T-helper 1 cell treated with Interleukin-12 subunit alpha and Interleukin-12 subunit beta and Interleukin-4 antibody, amounts not matched to agents 30 μg/mL and 1 μg/mL, for 36 hours (primary cell): ENCODE data around the gene RAB6B.

Source experiments
- H3K27ac Mint-ChIP-seq: one replicate; pipeline ENCODE4 v1.8.0; 2021; ENCODE audit warnings: mild to moderate bottlenecking, mixed read lengths
- H3K27me3 Mint-ChIP-seq: one replicate; pipeline ENCODE4 v1.8.0; 2021; ENCODE audit warnings: low read depth, mixed read lengths
- H3K36me3 Mint-ChIP-seq: one replicate; pipeline ENCODE4 v1.8.0; 2021; ENCODE audit warnings: low read depth, mixed read lengths
- H3K4me1 Mint-ChIP-seq: one replicate; pipeline ENCODE4 v1.8.0; 2021; ENCODE audit warnings: low read depth, mixed read lengths
- H3K4me3 Mint-ChIP-seq: one replicate; pipeline ENCODE4 v1.8.0; 2021; ENCODE audit warnings: mild to moderate bottlenecking, moderate library complexity, mixed read lengths
- H3K9me3 Mint-ChIP-seq: one replicate; pipeline ENCODE4 v1.8.0; 2021; ENCODE audit warnings: mixed read lengths

RAB6B gene

DNA sequence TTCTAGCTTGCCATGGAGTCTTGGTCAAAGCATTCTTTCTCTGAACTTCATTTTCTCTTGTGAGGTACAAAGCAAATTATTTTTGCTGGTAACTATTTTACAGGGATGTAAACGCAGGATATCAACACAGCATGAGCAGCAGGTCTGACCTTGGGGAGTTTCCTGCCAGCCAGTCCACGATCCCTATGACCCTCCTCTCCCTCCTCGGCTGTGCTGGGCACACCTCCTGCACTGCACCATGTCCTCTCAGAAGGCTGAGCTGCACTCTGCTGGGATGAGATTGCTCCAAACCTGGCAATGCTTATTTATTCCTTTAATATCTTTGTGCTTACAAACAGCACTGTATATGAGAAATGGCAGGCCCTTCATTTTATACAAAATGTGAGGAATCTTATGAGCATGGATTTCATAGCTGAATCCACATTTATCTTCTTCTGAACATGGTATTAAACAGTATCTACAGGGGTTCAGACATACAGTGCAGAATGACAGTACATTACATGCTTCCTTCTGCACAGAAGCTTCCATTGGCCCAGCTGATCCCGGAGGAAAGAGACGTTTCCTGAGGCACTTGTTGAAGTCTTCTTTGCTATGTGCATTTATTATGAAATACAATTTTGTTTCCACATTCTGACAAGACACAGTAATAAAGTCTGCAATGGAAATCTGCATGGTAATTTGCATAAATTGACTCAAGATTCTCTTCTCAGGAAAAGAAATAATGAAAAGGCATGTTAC, 41.2 kb downstream of the RAB6B start:
- no peaks in the 10 kb centered on the region for H3K36me3 Mint-ChIP-seq
- H3K27me3 Mint-ChIP-seq = peaks cover 4% of the 10 kb centered on the region
- no peak overlapping the region for H3K4me3 Mint-ChIP-seq
- no peaks in the 10 kb centered on the region for H3K4me1 Mint-ChIP-seq
- H3K27ac Mint-ChIP-seq = no peak overlapping the region
- H3K9me3 Mint-ChIP-seq = no peaks in the 10 kb centered on the region

DNA sequence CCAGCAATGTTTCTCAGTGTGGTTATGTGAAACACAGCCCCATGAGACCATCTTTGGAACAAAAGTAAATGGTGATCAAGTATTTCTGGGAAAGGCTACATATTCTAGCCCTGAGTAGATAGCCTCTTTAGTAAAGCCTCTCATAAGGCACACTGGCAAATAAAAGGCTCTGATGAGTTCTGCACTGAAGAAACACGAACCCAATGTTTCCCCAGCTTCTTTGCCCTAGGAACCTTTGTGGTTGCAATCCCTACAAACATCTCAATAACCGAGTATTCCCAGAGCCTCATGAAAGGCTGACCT, 41.8 kb downstream of the RAB6B start:
- Mint-ChIP-seq H3K36me3 (no peaks in the 10 kb centered on the region), H3K4me1 (no peaks in the 10 kb centered on the region), H3K4me3 (no peak overlapping the region), H3K9me3 (no peaks in the 10 kb centered on the region), H3K27ac (no peak overlapping the region), H3K27me3 (peaks cover 8% of the 10 kb centered on the region)

DNA sequence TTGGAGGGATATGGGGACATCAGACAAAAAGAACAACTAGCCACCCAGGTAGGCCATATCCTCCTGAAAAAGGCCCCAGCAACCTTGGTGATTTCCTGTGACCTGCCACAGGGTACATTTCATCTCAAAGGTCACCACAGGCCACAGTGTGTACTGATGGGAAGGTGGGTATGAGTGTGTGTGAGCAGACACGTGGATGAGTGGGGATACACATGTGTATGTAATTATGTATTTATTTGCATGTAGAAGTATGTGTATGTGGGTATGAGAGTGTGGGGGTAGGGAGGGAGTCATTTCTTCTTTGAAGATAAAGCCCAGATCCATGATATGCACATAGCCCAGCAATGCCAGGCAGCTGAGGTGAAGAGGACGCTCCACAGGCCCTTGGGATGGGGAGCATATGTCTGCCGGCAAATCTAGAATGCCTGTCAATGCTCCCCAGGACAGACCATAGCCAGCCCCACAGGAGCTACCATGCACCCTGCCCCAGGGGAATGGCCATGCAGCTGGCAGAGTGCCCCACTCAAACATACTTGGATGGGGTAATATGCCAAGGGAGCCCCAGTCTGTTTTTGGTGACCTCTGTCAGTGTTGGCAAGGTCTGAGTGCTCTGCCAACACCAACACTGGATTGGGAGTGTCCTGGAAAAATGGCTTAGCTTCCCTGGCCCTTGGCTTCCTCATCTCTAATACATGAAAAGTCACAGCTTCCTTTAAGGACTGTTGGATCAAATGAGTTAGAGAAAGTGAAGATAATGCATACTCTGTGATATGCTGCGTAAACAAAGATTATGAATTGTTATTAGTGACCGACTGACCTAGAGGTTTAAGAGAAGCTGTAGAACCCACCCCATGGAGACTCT, 42.4 kb downstream of the RAB6B start:
- H3K4me3 Mint-ChIP-seq = no peak overlapping the region
- H3K4me1 Mint-ChIP-seq = no peaks in the 10 kb centered on the region
- H3K9me3 Mint-ChIP-seq = no peaks in the 10 kb centered on the region
- peaks cover 9% of the 10 kb centered on the region for H3K27me3 Mint-ChIP-seq
- no peak overlapping the region for H3K27ac Mint-ChIP-seq
- no peaks in the 10 kb centered on the region for H3K36me3 Mint-ChIP-seq

DNA sequence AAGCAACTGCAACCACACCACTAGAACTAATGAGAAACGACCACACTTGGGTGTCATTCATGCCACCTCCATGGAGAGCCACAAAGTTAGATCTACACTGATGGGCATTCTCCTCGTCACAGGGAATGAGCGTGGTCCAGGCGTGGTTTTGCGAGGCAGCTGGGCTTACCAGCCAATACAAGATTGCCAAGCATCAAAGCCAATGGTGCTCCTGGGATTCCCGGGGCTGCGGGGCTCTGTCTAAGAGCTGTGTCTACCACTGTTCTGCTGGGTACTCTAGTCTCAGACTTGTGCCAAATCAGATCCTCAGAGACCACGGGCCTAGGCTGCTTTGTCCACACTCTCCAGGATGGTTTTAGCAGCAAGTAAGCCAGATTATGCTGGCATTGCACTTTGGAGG, 43.8 kb downstream of the RAB6B start:
- no peaks in the 10 kb centered on the region for H3K36me3 Mint-ChIP-seq
- no peak overlapping the region for H3K27ac Mint-ChIP-seq
- H3K4me1 Mint-ChIP-seq = no peaks in the 10 kb centered on the region
- H3K9me3 Mint-ChIP-seq = no peaks in the 10 kb centered on the region
- H3K27me3 Mint-ChIP-seq = peaks cover 15% of the 10 kb centered on the region
- H3K4me3 Mint-ChIP-seq = no peak overlapping the region

DNA sequence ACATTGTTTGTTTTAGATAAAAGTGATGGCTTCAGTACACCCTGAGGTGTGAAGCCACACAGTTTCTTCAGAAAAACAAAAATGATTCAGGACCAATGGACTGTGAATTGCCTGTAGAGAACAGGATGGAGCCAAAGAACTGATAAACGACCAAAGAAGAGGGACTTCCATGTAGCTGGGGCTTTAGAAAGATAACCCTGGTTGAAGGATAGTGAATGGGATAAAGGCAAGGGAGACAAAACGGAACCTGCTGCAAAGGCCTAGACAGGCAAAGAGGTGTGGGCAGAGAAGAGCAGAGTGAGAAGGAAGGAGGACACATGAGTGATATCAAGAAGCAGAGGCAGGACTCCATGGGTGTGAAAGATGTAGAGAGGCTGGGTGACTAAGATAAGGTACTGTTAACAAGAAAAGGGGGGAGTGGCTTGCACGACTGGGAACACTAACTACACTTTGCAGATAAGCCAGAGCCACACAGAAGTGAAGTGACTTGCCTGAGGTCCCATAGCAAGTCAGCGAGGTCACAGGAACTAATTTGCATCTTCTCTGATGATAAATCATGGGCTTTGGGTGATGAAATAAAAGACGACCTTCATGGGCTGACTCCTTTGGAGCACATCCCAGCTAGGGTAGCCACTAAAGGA, 44.3 kb downstream of the RAB6B start:
- Mint-ChIP-seq H3K27ac (no peak overlapping the region), H3K9me3 (no peaks in the 10 kb centered on the region), H3K27me3 (peaks cover 17% of the 10 kb centered on the region), H3K4me1 (no peaks in the 10 kb centered on the region), H3K36me3 (no peaks in the 10 kb centered on the region), H3K4me3 (no peak overlapping the region)

DNA sequence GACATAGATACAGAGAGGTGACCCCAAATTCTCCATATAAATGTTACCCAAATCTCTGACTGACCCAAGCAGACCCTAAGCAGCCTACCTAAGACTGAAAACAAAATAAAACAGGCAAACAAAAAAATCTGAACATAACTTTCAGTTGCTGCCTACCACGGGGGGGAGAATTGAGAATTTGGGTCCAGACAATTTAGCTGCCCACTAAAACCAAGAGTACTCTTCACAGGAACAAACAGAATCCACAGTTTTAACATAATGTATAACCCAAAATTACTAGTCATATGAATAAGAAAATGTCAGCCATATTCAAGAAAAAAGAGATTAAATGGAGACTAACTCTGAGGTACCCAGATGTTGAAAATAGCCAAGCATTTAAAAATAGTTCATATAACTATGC, 45.6 kb downstream of the RAB6B start:
- H3K4me1 Mint-ChIP-seq = no peaks in the 10 kb centered on the region
- H3K27ac Mint-ChIP-seq = no peak overlapping the region
- peaks cover 19% of the 10 kb centered on the region for H3K27me3 Mint-ChIP-seq
- H3K36me3 Mint-ChIP-seq = no peaks in the 10 kb centered on the region
- no peaks in the 10 kb centered on the region for H3K9me3 Mint-ChIP-seq
- no peak overlapping the region for H3K4me3 Mint-ChIP-seq

DNA sequence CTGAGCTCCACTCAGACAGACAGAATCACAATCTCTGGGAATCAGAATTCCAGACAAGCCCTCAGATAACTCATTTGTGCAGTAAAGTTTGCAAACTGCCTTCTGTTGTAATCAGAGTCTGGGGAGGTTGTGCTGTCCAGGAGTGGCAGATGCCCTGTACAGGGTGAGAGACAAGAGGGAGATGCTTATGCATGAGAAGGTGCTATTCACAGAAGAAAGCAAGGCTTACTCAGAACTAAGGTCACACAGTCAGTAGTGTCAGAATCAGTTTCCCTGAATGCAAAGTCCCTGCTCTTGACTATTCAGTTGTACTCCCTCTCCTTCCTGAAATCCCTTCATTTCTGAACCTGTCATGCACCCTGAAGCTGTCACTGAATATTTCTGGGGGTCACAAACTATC, 46.3 kb downstream of the RAB6B start:
- Mint-ChIP-seq H3K27me3 (peaks cover 19% of the 10 kb centered on the region), H3K36me3 (no peaks in the 10 kb centered on the region), H3K4me1 (no peaks in the 10 kb centered on the region), H3K27ac (no peak overlapping the region), H3K9me3 (no peaks in the 10 kb centered on the region), H3K4me3 (no peak overlapping the region)

DNA sequence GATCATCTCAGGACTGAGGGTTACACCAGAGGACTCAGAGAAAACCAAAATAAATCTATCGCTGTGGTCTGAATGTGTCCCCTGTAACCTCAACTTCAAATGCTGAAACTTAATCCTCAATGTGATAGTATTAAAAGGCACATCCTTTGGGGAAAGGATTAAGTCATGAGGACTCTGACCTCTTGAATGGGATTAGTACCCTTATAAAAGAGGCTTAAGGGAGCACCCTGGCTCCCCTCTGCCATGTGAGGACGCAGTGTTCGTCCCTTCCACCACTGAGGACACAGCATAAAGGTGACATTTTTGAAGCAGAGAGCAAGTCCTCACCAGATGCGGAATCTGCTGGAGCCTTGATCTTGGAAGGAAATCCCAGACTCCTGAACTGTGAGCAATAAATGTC, 50.6 kb downstream of the RAB6B start:
- Mint-ChIP-seq H3K4me3 (no peak overlapping the region), H3K9me3 (no peaks in the 10 kb centered on the region), H3K36me3 (no peaks in the 10 kb centered on the region), H3K27ac (no peak overlapping the region), H3K27me3 (peaks cover 14% of the 10 kb centered on the region), H3K4me1 (no peaks in the 10 kb centered on the region)

DNA sequence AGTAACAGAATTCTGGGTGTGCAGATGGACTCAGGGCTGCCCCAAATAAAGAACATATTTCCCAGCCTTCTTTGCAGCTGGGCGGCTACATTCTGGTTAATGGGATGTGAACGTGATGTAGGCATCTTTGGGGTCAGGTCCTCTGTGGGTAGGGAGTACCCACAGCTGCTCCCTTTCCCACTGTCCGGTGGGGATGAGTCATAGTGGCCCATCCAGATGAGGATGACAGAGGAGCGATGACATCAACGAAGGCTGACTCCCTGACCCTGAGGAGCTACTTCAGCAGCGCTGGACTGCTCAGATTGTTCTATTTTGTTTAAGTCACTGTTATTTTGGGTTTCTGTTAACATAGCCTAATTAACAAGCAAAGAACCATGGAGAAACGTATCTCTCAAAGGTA, 52.0 kb downstream of the RAB6B start:
- H3K27ac Mint-ChIP-seq = no peak overlapping the region
- H3K4me1 Mint-ChIP-seq = no peaks in the 10 kb centered on the region
- no peaks in the 10 kb centered on the region for H3K36me3 Mint-ChIP-seq
- H3K27me3 Mint-ChIP-seq = peaks cover 10% of the 10 kb centered on the region
- H3K9me3 Mint-ChIP-seq = no peaks in the 10 kb centered on the region
- no peak overlapping the region for H3K4me3 Mint-ChIP-seq

DNA sequence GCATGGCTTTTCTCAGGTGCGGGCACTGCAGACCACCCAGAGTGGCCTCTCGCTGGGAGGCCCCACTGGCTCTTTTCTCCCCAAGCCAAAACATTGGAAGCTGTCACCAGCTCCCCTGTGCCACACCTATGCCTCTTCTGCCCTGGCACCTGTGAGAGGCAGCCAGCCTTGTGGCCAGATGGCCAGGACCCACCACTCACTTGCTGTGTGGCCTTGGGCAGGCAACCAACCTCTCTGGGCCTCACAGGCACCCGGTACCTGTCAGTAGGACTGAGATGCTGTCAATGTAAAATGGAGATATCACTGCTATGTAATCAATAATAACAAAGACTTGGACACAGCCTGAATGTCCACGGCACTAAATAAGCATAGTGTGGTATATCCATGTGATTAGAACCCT, 53.5 kb downstream of the RAB6B start:
- Mint-ChIP-seq H3K27ac (no peak overlapping the region), H3K9me3 (no peaks in the 10 kb centered on the region), H3K4me1 (no peaks in the 10 kb centered on the region), H3K4me3 (no peak overlapping the region), H3K36me3 (no peaks in the 10 kb centered on the region), H3K27me3 (peaks cover 4% of the 10 kb centered on the region)

DNA sequence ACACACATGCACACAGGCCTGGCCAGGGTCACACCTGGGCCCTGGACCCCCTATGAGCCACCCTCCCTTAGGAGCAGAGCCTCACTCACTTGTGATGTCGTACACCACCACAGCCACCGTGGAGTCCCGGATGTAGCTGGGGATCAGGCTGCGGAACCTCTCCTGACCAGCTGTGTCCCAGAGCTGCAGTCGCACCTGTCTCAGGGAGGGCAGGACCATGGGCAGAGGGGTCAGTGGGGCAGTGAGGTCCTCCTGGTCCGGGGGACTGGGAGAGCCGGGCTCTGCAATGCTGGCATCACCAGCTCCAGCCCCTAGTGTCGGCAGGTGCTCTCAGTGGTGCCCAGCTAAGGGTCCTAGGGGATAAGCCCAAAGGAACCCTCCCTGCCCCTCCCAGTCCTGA, 54.5 kb downstream of the RAB6B start:
- Mint-ChIP-seq H3K4me3 (no peak overlapping the region), H3K27ac (no peak overlapping the region), H3K4me1 (no peaks in the 10 kb centered on the region), H3K27me3 (no peaks in the 10 kb centered on the region), H3K9me3 (no peaks in the 10 kb centered on the region), H3K36me3 (no peaks in the 10 kb centered on the region)

DNA sequence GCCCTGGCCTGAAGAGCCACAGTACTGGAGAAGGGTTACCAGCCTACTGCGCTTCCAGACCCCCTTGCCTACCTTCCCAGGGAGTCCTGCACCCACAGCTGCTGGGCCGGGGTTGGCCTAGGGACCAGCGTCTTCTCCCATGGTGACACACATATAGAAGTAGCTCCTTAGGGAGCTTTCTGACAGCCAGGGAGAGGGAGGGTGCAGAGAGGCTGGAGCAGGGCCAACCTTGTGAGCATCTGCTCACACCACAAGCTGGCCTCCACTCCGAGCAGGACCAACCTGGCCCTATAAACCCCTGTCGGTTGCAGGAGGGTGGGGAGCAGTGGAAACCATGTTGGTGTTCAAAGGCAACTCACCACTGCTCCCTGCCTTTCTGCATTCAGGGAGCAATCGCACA, 54.9 kb downstream of the RAB6B start:
- H3K36me3 Mint-ChIP-seq = no peaks in the 10 kb centered on the region
- H3K4me1 Mint-ChIP-seq = no peaks in the 10 kb centered on the region
- H3K9me3 Mint-ChIP-seq = no peaks in the 10 kb centered on the region
- H3K27ac Mint-ChIP-seq = no peak overlapping the region
- no peaks in the 10 kb centered on the region for H3K27me3 Mint-ChIP-seq
- H3K4me3 Mint-ChIP-seq = no peak overlapping the region

DNA sequence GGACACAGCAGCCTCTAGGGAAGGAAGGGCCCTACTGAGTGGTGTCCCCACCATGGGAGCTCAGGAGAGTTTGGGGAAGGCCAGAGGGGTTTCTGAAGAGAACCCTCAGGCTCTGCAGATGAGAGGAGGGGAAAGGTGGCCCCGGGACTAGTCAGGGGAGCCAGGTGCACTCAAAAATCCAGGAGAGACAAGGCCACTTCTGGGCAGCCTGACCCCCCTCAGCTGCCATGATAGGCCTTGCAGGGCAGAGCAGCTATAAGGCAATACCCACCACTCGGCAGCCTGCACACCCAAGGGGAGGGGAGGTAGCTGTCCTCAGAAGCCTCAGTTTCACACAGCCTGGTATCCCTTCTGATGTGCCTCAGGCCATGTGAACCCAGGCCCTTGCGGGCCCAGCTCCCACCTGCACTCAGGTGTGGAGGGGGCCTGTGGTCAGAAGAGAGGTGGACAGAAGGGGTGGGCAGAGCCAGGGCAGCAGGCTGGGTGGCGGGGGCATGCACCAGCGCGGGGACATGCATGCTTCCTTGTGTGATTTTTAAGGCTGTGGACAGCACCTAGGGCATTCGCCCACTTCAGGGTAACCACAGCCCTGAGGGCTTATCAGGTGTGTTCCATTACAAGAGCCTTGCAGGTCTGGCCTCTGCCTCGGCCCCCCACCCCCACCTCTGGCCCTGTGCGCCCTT, 55.5 kb downstream of the RAB6B start:
- no peak overlapping the region for H3K27ac Mint-ChIP-seq

DNA sequence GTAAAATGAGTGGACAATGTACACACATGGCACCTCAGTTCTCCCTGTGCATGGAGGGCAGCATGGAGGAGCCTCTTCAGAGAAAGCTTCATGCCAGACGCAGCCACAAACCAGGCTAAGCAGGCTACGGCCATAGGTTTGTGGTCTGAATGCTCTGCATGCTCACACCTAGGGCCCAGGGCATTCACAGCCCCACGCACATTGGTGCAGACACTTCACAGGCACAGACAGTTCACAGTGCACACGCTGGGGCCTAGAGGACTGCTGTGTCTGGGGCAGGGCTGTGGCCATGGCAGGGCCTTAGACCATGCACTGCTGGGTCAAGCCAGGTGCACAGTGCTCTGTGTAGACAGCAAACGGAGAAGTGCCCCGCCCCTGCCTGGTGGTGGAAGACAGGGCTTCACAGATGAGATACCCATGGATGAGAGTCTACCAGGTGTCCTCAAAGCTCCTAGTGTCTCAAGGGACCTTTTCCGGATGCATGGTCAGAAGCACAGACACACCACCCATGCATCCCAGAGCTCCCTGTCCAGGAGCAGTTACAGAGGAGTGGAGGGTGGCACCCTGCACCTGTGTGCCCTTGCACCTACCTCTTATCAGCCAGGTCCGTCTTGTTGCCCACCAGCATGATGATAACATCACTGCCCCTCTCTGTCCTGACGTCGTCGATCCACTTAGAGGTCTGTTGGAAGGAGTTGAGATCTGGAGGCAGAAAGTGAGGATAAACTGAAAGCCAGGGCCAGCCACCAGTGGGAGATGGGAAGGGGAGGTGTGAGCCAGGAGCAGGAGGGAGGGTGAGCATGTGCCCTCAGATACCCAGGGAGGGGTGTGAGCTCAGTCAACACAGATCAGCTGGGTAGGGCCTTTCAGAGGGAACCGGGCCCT, 56.5 kb downstream of the RAB6B start:
- H3K27ac Mint-ChIP-seq = no peak overlapping the region
- no peaks in the 10 kb centered on the region for H3K27me3 Mint-ChIP-seq
- no peaks in the 10 kb centered on the region for H3K4me1 Mint-ChIP-seq
- no peaks in the 10 kb centered on the region for H3K9me3 Mint-ChIP-seq
- H3K4me3 Mint-ChIP-seq = no peak overlapping the region
- H3K36me3 Mint-ChIP-seq = no peaks in the 10 kb centered on the region

More for the DNA sequence above, 55.5 kb downstream of the RAB6B start:
- no peaks in the 10 kb centered on the region for H3K36me3 Mint-ChIP-seq
- no peaks in the 10 kb centered on the region for H3K4me1 Mint-ChIP-seq
- H3K4me3 Mint-ChIP-seq = no peak overlapping the region
- no peaks in the 10 kb centered on the region for H3K9me3 Mint-ChIP-seq
- H3K27me3 Mint-ChIP-seq = no peaks in the 10 kb centered on the region
